K562 (cell line): Measurements from ENCODE around the gene PRKCE. TPM values are rescaled to one million over a fixed set of nuclear protein-coding genes. Genes with fewer than 3 reads are reported as not detected.

ENCODE experiments used
- ATAC-seq: fragments of 200-7000 bp; cut with Tn5 transposase; 3 replicates; pipeline ENCODE4 v1.9.1; 2020; ENCODE audit warnings: moderate library complexity
- BruUV-seq: library from RNA; stranded (reverse); fragments of 400-500 nt; replicated peaks from 2 replicates; lab custom pipeline; 2021; lab: Mats Ljungman, UMichigan
- CTCF ChIA-PET: fragments of 300-600 bp; formaldehyde crosslinking; extraction: SDS; loops from one replicate; lab custom pipeline; 2021; ENCODE audit warnings: low intra/inter-chr PET ratio; lab: Yijun Ruan, JAX
- POLR2A ChIA-PET: fragments of 300-600, 350-650 bp; sonication (Branson Sonifier 250); formaldehyde crosslinking; extraction: SDS; loops from one replicate; lab custom pipeline; 2021; ENCODE audit warnings: antibody characterized with exemption, inconsistent platforms; lab: Yijun Ruan, JAX
- DNase-seq, 4 experiments: peaks; one replicate each; pipeline versions ENCODE4 v3.0.0 to v3.0.0-alpha.2; 2011 to 2018; ENCODE audit warnings: low spot score in 3 of 4, mixed read lengths in 3 of 4; ENCODE audit errors: extremely low read depth in 1 of 4
- FAIRE-seq: peaks from 2 replicates; lab custom pipeline; 2011; peaks lifted over from hg19 to GRCh38; lab: Jason Lieb, UNC
- H2AFZ ChIP-seq: 2 replicates; pipeline ENCODE4 v1.6.0; 2011; ENCODE audit warnings: low read depth, low read length, control low read depth, inconsistent platforms
- H3K27ac ChIP-seq: fragments of 200-600 bp; 3 replicates; pipeline ENCODE4 v1.8.0; 2011; ENCODE audit warnings: low read depth, mild to moderate bottlenecking, control low read depth, inconsistent platforms, low read length, moderate library complexity, mixed read lengths; ENCODE audit errors: extremely low read depth
- H3K27me3 ChIP-seq, 2 experiments: fragments of 300-600 bp in 1 of 2; 2 replicates in 1 of 2; 3 replicates in 1 of 2; pipeline versions ENCODE4 v1.6.0 to v1.8.0; 2011; ENCODE audit warnings: inconsistent platforms in 2 of 2, low read length in 2 of 2, mild to moderate bottlenecking in 1 of 2, mixed read lengths in 1 of 2, moderate library complexity in 1 of 2; ENCODE audit not compliant: control insufficient read depth in 2 of 2, insufficient read depth in 2 of 2
- H3K36me3 ChIP-seq: fragments of 300-600 bp; 3 replicates; pipeline ENCODE4 v1.8.0; 2011; ENCODE audit warnings: mild to moderate bottlenecking, low read length, inconsistent platforms; ENCODE audit not compliant: control insufficient read depth, insufficient read depth
- H3K4me1 ChIP-seq, 2 experiments: fragments of 200-600 bp in 1 of 2; replicated peaks in 1 of 2; 2 replicates in 1 of 2; 3 replicates in 1 of 2; pipeline versions ENCODE4 v1.5.1 to v1.8.0; 2011; ENCODE audit warnings: inconsistent platforms in 2 of 2, low read length in 2 of 2, mild to moderate bottlenecking in 1 of 2, mixed read lengths in 1 of 2, moderate library complexity in 1 of 2; ENCODE audit not compliant: control insufficient read depth in 2 of 2, insufficient read depth in 2 of 2
- H3K4me2 ChIP-seq: 2 replicates; pipeline ENCODE4 v1.6.1; 2011; ENCODE audit warnings: low read length, control low read depth, inconsistent platforms, mixed read lengths; ENCODE audit not compliant: insufficient read depth
- H3K4me3 ChIP-seq: fragments of 200-600 bp; sonication (generic), shearing (Covaris generic); 2 replicates; pipeline ENCODE4 v1.5.1; 2016; ENCODE audit warnings: control low read depth, inconsistent platforms
- H3K79me2 ChIP-seq: fragments of 200-600 bp; 3 replicates; pipeline ENCODE4 v1.8.0; 2011; ENCODE audit warnings: low read length, inconsistent platforms; ENCODE audit not compliant: control insufficient read depth, insufficient read depth
- H3K9ac ChIP-seq, 2 experiments: 2 replicates each; pipeline versions ENCODE4 v1.6.0 to v1.6.1; 2011; ENCODE audit warnings: low read depth in 2 of 2, low read length in 2 of 2, control low read depth in 1 of 2, inconsistent platforms in 1 of 2, mild to moderate bottlenecking in 1 of 2, mixed read lengths in 1 of 2; ENCODE audit not compliant: insufficient read depth in 1 of 2
- H3K9me1 ChIP-seq: one replicate; pipeline ENCODE4 v1.6.0; 2011; ENCODE audit warnings: inconsistent platforms, mild to moderate bottlenecking, low read length, moderate library complexity; ENCODE audit not compliant: control insufficient read depth, insufficient read depth
- H3K9me3 ChIP-seq: replicated peaks from 2 replicates; pipeline ENCODE4 v1.5.1; 2011; ENCODE audit warnings: low read depth, low read length, inconsistent platforms; ENCODE audit not compliant: control insufficient read depth, insufficient read depth
- H4K20me1 ChIP-seq: replicated peaks from 2 replicates; pipeline ENCODE4 v1.6.1; 2011; ENCODE audit warnings: low read length, inconsistent platforms, mixed read lengths; ENCODE audit not compliant: control insufficient read depth, insufficient read depth
- ARNT ChIP-seq, 2 experiments: fragments of 450-650 bp; IDR thresholded peaks; 2 replicates each; pipeline ENCODE4 v1.6.1; 2016; ENCODE audit warnings: mild to moderate bottlenecking in 1 of 2
- BACH1 ChIP-seq: fragments of 200-800 bp; sonication (Bioruptor generic); IDR thresholded peaks from 2 replicates; pipeline ENCODE4 v1.6.1; 2016; ENCODE audit warnings: missing genetic modification characterization, missing compliant biosample characterization
- CCAR2 ChIP-seq: fragments of 200-400 bp; formaldehyde crosslinking; IDR thresholded peaks from 2 replicates; pipeline ENCODE4 v1.6.1; 2017; ENCODE audit warnings: mild to moderate bottlenecking, low read depth, low read length
- ELF1 ChIP-seq: fragments of 200-800 bp; sonication (Bioruptor generic); IDR thresholded peaks from 2 replicates; pipeline ENCODE4 v1.6.1; 2016; ENCODE audit warnings: missing genetic modification characterization, missing compliant biosample characterization
- FIP1L1 ChIP-seq: fragments of 200-400 bp; formaldehyde crosslinking; IDR thresholded peaks from 2 replicates; pipeline ENCODE4 v1.6.1; 2018; ENCODE audit warnings: mild to moderate bottlenecking, low read depth, low read length; ENCODE audit not compliant: poor library complexity, severe bottlenecking
- HMBOX1 ChIP-seq: sonication (generic); IDR thresholded peaks from 2 replicates; pipeline ENCODE4 v1.6.1; 2016
- MAFK ChIP-seq: IDR thresholded peaks from 2 replicates; pipeline ENCODE4 v1.6.1; 2011; ENCODE audit warnings: low read length, improper control_type of control experiment
- PPARD ChIP-seq: fragments of 250-450 bp; sonication (Bioruptor Pico); IDR thresholded peaks from 2 replicates; pipeline ENCODE4 v1.8.0; 2022; ENCODE audit warnings: inconsistent platforms, mild to moderate bottlenecking, moderate library complexity
- STAT6 ChIP-seq: sonication (generic); formaldehyde crosslinking; IDR thresholded peaks from 2 replicates; pipeline ENCODE4 v1.8.1; 2023; ENCODE audit warnings: mild to moderate bottlenecking, missing genetic modification reagents
- THRA ChIP-seq: fragments of 450-650 bp; IDR thresholded peaks from 2 replicates; pipeline ENCODE4 v1.6.1; 2017; ENCODE audit warnings: mild to moderate bottlenecking, moderate library complexity
- ZNF217 ChIP-seq: sonication (generic); formaldehyde crosslinking; IDR thresholded peaks from 2 replicates; pipeline ENCODE4 v1.8.0; 2022; ENCODE audit warnings: mild to moderate bottlenecking, missing genetic modification reagents
- ZNF512 ChIP-seq: IDR thresholded peaks from 2 replicates; pipeline ENCODE4 v1.6.1; 2016; ENCODE audit warnings: missing genetic modification characterization, missing compliant biosample characterization
- ZNF79 ChIP-seq: fragments of 250-450 bp; sonication (Bioruptor Pico); IDR thresholded peaks from 2 replicates; pipeline ENCODE4 v1.4.0; 2020; ENCODE audit warnings: low read depth, mild to moderate bottlenecking, moderate library complexity
- in situ Hi-C: fragments of 300-500 bp; cut with MboI; formaldehyde crosslinking; loops from 4 replicates; pipeline ENCODE4 v1.15.0; 2018; ENCODE audit warnings: inconsistent platforms, mixed read lengths
- intact Hi-C: fragments of 100-400 bp; cut with micrococcal nuclease; formaldehyde crosslinking; loops from 2 replicates; pipeline ENCODE4 v1.14.2; 2022
- polyA plus RNA-seq, 8 experiments: library from polyadenylated mRNA; depleted of rRNA in 4 of 8; stranded (reverse) in 5 of 8; unstranded in 3 of 8; fragments of >200 nt; fragmentation: Nextera tagmentation in 2 of 8; fragmentation: Illumina TruSeq in 1 of 8; extraction: Ambion mirVana in 2 of 8; extraction: Trizol in 1 of 8; gene quantifications; 2 replicates each; pipeline versions ENCODE4 v1.2.1 to v1.2.3, GENCODE V29; 2011 to 2014; ENCODE audit warnings: inconsistent platforms in 1 of 8, missing spikeins in 1 of 8
- total RNA-seq, 7 experiments: library from RNA; depleted of rRNA in 6 of 7; stranded (reverse); fragments of >200 nt in 6 of 7; fragmentation: Illumina TruSeq in 2 of 7; extraction: Trizol in 2 of 7; gene quantifications; 2 replicates each; pipeline versions ENCODE4 v1.2.1 to v1.2.3, GENCODE V29; 2011 to 2021; ENCODE audit warnings: low replicate concordance in 1 of 7
- TF ChIP-seq, protein P1 (sequence below): fragments of 450-650 bp; formaldehyde crosslinking; conservative IDR thresholded peaks from 2 replicates; pipeline ENCODE4 v1.4.0; 2022; ENCODE audit warnings: mild to moderate bottlenecking, missing genetic modification characterization

The PRKCE gene
- total and polyA plus RNA-seq, 9 of the 15 experiments (the other 6 are each of a cell fraction or from before 2014, with no cell fraction given), result 0.06 to 1.0 (median 0.22) TPM; not detected in 1

DNA sequence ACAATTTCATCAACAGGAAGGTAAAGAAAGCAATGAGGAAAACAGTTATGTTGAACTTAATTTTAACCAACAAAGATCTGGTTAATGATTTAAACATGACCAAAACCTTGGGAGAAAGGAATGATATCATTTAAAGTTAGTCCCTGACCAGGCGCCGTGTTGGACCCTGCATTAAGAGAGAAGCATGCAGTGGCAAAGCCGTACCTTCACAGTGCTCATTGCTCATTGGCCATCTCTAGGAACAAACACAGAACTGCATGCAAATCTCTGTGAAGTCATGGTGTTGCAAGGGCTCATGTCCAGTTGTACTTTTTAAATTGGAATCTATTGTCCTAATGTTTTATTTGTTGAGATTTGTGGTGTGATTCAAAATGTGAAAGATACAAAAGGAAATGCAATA, 28.4 kb upstream of the PRKCE start (continued):
- TF ChIP-seq CCAR2, result no peak
- no peak for TF ChIP-seq THRA
- TF ChIP-seq ELF1, result no peak

- Histone ChIP-seq H3K9ac (no peak overlapping the region), H2AFZ (no peak overlapping the region), H3K27me3 (peaks cover 0 to 17% of the 10 kb centered on the region in 2 experiments; a peak in 4 of 5 replicates), H3K27ac (no peak overlapping the region), H3K79me2 (no peaks in the 10 kb centered on the region), H3K4me1 (no peaks in the 10 kb centered on the region), H3K4me2 (no peak overlapping the region), H4K20me1 (no peaks in the 10 kb centered on the region), H3K9me3 (no peaks in the 10 kb centered on the region; the same call in 1 of the 2 replicates), H3K36me3 (no peaks in the 10 kb centered on the region), H3K9me1 (no peaks in the 10 kb centered on the region), H3K4me3 (no peak overlapping the region)
- no TSS peak for BruUV-seq
- FAIRE-seq (no peak), ATAC-seq (no peak), DNase-seq (no peak)
- ChIA-PET POLR2A (interaction anchor here (1.7 to 2.2 kb wide), 2 partner anchors 9 to 14 kb away, joined by 7 read pairs; no protein-coding TSS in a partner anchor), CTCF (no interaction called here)
- in situ Hi-C loops (no loop called here), intact Hi-C loops (no loop called here)
- TF ChIP-seq FIP1L1, result no peak
- TF ChIP-seq ZNF512 (tag), result no peak
- no peak for TF ChIP-seq PPARD (CRISPR knock-in tag)
- no peak for TF ChIP-seq BACH1 (tag)
- TF ChIP-seq MAFK, result no peak
- TF ChIP-seq HMBOX1, result no peak; the same call in 1 of the 2 replicates
- TF ChIP-seq STAT6 (CRISPR knock-in tag), result no peak
- no peak for TF ChIP-seq ARNT (IDR thresholded peaks at IDR 0.05)
- TF ChIP-seq, protein P1, sequence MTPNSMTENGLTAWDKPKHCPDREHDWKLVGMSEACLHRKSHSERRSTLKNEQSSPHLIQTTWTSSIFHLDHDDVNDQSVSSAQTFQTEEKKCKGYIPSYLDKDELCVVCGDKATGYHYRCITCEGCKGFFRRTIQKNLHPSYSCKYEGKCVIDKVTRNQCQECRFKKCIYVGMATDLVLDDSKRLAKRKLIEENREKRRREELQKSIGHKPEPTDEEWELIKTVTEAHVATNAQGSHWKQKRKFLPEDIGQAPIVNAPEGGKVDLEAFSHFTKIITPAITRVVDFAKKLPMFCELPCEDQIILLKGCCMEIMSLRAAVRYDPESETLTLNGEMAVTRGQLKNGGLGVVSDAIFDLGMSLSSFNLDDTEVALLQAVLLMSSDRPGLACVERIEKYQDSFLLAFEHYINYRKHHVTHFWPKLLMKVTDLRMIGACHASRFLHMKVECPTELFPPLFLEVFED (CRISPR knock-in tag), result no peak
- no peak for TF ChIP-seq ZNF79 (CRISPR knock-in tag)
- TF ChIP-seq ZNF217, result no peak
Measured at GRCh38 chr2:45625824-45626223, 25.7 kb upstream of the PRKCE start.
